Measurements from ENCODE around the gene COG5.
"Not testable (repeated sequence)": the region's sequence is repeated elsewhere in the genome, so short reads cannot be mapped to it uniquely, and the experiment has no call there.

The COG5 gene

DNA sequence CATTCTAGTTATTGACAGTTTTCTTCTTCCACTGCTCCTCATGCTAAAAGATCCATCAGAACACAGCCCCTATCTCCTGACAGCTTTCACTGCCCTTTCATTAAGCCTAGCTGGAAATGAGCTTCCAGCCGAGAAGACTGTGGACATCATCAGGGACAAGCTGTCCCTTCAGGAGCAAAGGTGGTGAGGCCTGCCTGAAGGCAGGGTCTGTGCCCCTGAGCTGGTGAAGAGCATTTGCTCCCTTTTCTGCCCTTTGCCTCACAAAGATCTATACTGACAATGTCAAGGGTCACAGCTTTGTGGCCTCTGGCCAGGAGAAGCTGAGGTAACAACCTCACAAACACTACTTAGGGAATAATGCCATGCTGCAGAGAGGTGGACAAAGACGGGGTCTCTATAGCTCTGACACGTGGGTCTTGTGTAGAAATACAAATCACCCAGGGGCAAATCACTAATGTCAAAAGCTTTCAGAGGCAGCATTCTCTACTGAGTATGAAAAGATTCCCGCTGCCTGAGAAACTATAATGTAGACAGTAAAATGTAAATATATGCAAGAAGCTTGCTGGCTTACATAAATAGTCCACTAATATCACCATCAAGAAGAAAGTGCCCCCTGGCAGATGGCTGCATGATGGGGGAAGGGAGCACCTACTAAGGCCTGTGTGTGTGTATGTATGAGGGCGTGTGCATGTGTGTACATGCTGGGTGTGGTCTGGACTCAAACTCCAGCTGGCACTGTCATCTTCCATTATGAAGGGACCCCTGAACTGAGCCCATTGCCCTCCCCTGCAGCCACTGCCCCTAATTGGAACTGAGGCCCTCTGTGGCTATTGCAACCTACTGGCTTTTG is 339.1 kb downstream of the COG5 start:
- no peak for DNase-seq (ENCODE audit: low spot score)

DNA sequence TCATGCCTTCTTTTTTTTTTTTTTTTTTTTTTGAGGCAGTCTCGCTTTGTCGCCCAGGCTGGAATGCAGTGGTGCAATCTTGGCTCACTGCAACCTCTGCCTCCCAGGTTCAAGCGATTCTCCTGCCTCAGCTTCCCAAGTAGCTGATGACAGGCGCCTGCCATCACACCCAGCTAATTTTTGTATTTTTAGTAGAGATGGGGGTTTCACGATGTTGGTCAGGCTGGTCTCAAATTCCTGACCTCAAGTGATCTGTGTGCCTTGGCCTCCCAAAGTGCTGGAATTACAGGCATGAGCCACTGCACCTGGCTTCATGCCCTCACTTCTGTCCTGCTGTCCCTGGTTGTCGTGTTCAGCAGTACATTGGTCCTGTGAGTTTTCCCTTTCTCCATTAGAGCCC is 342.9 kb downstream of the COG5 start:
- DNase-seq (ENCODE audit: low spot score) = not testable (repeated sequence)

DNA sequence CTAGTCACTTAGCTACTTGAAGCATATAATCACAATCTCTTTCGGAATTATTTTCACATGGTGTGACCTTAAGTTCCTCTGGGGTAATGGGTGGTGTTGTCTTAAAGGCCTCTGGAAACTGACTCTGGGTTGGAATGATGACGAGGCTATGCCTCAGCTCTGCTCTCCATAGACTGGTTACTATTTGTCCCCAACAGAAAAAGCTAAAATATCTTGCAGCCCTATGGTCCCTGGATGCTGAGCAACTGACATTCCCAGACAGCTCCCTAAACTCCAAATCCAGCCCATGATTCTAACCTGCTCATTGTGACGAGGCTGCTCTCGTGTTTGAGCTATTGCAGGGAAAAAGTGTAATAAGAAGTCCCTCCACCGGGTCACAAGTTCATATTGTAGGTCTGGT is 343.4 kb downstream of the COG5 start:
- no peak for DNase-seq (ENCODE audit: low spot score)

DNA sequence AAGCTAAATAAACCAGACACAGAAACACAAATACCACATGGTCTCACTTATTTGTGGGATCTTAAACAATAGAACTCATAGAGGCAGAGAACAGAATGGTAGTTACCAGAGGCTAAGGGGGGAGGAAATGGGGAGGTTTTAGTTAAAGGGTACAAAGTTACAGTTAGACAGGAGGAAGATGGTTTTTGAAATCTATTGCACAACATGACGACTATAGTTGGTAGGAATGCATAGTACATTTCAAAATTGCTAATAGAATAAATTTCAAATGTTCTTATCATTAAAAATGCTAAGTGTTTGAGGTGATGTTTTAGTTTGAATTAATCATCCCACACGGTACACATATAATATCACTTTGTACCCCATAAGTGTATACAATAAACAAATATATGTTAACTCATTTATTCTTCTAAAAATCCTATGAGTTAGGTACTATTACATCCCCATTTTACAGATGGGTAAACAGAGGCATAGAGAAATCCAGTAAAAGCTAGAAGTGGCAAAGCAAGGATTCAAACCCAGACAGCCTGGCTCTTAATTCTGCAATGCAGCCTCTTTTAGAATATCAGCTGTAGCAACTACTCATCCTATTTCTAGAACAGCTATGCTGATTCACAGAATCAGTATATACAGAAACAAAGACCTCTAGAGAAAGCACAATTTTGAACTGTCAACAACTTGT is 344.0 kb downstream of the COG5 start:
- no peak for DNase-seq (ENCODE audit: low spot score)

DNA sequence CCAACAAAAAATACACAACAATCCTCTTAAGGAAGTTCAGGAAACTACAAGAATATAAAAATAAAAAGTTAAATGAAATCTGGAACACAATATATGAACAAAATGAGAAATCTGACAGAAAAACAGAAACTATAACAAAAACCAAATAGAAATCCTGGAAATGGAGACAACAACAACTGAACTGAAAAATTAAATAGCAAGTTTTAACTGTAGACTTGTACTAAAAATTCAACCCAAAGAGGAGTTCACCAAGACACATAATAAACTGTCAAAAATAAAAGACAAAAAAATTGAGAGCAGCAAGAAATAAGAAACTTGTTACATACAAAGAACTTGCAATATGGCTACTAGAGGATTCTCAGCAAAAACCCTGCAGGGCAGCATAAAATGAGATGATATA is 349.8 kb downstream of the COG5 start:
- DNase-seq (ENCODE audit: low spot score) = no peak

DNA sequence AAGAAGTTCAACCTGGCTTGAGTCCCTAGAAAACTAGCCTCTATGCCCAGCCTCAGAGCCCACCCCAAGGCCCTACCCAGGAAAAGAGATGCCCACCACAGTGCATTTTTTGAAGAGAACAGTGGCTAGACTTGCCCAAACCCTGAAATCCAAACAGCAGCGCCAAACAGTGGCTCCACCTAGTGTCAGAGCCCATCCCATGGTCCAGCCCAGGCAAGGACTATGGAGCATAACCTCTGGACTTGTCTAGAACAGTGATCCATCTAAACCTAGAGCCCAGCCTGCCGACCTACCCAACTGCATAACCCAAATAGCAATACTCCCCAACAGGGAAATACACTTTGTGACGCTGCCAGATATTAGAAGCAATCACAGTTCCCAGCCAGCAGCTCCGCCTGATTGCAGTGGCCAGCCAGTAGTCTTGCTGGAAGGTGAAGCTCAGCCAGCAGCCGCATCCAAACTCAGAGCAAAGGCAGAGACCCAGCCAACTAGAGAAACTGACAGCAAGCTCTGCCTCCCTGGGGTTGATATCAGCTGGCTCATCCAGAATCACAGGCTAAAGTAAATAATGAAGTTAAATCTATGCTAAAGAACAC is 350.4 kb downstream of the COG5 start:
- no peak for DNase-seq (ENCODE audit: low spot score)

DNA sequence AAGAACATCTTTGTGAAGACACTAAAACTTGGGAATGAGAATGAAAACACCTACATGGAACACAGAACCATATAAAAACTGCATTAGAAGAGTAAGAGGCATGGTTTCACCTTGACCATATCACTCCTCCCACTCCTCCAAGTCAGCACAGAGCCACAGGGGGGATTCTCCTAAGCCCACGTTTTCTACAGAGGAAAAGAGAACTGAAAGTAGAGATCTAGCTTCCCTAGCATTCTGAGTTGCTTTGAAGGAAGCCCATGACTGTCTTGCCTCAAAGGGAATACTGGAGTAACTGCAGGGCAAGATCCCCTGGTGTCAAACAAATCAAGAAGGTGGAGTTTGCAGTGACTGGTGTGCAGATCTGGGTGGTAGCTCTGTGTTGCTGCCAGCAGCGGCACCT is 351.0 kb downstream of the COG5 start:
- no peak for DNase-seq (ENCODE audit: low spot score)

DNA sequence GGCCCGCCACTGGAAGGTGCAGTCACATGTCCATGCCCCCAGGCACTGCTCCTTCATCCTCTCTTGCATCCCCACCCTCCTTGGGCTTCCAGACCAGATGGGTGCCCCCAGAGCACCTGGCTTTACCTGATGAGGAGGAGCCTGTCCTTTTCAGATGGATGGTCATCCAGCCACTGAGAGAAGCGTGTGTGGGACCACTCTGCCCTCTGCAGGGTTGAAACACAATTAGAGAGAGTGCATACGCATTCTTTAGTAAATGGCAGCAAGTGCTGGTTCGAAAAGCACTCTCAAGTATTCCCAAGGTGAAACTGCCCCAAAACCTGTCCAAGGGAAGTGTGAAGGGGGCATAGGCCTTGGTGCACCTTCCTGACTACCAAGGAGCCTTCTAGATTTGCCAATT is 353.3 kb downstream of the COG5 start:
- DNase-seq (ENCODE audit: low spot score) = no peak

DNA sequence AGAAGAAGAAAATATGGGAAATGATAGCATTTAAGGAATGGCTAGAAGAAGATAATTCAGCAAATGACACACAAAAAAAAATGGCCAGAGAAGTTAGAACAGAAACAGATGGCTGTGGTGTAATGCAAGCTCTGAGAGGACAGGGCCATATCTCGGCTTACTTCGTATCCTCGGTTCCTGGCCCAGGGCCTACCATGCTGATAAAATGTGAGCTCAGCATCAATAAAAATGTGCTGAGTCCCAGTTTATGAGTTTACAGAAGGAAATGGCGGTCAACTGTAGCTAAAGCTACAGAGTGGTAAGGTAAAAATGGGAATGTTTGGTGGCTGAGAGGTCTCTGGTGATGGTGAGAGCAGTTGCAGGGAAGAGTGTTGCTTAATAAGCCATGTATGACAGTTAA is 354.2 kb downstream of the COG5 start:
- no peak for DNase-seq (ENCODE audit: low spot score)

DNA sequence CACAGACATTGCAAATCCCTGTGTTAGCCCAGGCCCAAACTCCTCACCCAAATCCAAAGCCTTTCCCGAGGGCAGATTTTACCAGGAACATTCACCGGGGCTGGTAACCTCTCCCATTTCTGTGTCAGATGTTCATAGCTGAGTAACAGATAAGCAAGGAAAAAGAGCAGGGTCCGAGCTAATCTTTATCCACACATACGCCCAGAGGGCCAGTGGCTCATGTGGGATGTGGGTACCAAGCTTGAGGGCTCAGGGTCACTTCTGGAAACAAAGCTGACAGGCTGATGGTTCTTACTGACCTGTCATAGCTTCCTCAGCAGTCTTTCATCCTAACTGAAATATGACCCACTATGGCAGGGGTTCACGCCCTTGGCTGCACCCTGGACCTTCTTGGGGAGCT is 355.2 kb downstream of the COG5 start:
- DNase-seq (ENCODE audit: low spot score) = no peak

DNA sequence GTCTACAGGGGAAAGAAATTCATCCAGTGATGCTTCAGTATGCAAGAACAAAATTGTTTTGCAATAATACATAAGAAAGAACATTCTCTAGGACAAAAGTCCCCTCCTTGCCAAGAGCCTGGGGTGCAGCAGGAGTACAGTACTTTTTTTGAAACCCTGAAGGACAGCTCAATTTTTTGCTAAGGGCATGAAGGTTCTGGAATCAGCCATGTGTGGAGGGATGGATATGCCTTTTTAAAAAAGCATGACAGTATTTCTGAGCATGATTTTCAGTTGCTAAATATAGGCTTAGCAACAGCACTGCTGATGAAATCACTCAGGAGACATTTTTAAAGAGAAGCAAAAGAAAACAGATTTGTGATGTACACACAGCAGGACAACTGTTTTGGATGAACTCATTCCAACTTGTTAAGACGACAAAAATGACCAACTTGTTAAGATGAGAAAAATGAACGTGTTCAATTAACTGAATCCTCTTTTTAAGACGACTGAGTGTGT is 355.6 kb downstream of the COG5 start:
- no peak for DNase-seq (ENCODE audit: low spot score)

DNA sequence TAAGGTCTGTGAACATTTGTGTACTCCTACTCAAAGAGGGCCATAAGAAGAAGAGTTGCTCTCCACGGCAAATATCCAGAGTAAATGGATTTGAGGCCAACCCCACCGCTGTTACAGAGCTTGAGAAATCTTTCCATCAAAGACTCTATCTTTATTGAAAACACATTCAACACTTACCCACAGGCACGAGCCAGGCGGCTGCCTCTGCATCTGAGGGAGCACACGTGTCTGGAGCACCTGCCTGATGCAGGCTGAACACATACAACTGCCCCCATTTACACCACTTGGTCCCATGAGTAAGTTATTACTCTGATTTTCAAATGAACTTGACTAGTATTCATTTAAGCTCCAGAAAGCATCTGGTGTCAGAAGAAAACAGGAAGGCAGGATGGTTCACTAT is 356.3 kb downstream of the COG5 start:
- DNase-seq (ENCODE audit: low spot score) = no peak

DNA sequence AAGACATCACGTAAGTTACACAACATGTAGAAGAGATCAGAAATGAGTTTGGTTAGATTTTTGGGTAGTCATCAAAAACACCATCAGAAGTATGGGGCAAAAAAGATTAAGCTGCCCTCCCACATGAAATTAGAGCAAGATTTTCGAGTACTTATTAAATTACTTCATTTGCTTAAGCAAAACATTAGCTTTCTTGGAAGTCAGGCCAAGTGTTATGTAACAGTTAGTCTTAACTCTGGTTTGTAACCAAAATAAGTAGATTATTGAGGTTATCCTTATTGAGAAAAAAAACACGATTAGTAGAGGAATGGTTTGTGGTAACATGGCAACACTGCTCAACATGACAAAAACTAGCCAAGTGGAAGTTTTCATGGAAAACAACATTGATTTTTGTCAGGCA is 357.0 kb downstream of the COG5 start:
- no peak for DNase-seq (ENCODE audit: low spot score)

DNA sequence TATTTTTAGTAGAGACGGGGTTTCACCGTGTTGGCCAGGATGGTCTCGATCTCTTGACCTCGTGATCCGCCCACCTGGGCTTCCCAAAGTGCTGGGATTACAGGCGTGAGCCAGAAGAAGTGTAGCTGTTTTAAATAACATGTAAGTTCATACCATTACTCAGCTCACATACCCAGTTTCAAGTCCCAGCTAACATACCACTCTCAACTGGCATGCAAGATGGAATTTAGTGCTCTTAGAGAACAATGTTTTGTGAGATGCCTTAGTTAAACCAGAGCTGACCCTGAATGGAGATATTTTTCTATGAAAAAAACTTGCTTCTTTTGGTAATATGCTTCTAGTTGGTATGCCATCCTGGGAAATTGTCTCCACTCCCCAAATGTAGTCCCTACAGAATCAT is 357.6 kb downstream of the COG5 start:
- no peak for DNase-seq (ENCODE audit: low spot score)

DNA sequence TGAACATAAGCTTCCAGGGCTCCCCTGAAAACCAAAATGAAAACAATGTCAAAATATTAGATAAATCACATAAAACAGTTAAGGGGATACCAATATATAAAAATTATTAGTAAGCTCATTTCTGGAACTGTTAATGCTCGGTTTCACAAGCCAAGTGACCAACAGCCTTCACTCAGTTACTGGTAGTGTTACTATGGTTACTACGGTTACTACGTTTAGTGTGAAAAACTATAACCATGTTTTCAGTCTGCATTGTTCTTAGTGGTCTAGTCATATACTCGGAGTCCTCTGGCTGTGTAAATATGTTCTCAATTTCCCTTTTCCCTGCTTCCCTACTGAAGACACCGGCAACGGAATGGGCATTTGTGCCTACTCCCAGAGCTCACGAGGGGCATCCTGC is 360.1 kb downstream of the COG5 start:
- no peak for DNase-seq (ENCODE audit: low spot score)

DNA sequence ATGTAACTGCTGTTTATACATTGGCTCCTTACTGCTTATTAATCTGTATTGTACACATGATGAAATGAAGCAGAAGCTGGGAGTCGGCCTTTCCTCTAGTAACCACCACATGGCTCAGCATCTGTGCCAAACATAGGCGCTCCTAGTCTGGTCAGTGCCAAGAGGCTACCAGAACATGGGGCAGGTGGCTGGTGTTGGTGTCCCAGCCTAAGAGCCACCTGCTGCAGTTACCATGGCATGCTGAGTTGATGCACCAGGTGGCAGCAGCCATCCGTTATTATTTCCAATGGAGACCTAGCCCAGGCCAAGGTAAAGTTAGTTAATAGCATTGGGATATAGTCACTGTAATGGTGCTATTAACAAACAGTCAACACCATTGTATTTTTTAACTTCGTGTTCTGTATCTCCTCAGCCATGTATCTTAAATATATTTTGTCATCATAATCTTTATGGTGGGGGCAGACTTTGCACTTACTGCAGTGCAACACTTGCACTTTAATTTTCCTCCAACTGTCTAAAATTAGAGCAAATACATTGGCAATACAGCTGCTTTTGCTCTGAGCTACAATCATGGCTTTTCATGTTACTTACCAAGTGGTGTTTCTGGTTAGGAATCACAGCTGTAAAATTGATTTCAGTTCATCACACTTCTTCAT is 361.8 kb downstream of the COG5 start:
- peak; percentile 83 for DNase-seq (ENCODE audit: low spot score)

DNA sequence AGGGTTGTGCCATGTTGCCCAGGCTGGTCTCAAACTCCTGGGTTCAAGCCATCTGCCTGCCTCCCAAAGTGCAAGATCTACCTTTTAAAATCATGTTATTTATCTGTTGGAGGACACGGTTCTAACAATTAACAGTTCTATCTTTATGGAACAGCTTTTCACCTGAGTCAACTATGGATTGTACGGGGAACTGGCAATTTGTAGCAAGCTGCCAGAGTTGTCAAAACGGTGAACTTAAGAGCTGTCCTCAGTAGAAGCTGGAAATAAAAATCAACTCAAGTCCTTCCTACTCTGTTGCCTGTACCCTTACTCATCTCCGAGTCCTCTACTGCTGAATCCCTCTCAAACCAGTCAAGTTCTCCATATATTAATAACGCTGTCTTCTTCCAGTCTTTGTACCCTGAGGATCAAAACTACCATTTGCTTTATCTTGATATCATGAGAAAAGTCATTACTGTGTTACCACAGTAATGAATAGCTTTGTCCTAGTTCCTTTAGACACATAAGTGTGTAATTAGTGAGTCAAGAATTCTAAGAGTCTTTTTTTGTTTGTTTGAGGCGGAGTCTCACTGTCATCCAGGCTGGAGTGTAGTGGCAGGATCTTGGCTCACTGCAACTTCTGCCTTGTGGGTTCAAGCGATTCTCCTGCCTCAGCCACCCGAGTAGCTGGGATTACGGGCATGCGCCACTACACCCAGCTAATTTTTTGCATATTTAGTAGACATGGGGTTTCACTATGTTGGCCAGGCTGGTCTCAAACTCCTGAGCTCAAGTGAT is 366.7 kb downstream of the COG5 start:
- no peak for DNase-seq (ENCODE audit: low spot score)

DNA sequence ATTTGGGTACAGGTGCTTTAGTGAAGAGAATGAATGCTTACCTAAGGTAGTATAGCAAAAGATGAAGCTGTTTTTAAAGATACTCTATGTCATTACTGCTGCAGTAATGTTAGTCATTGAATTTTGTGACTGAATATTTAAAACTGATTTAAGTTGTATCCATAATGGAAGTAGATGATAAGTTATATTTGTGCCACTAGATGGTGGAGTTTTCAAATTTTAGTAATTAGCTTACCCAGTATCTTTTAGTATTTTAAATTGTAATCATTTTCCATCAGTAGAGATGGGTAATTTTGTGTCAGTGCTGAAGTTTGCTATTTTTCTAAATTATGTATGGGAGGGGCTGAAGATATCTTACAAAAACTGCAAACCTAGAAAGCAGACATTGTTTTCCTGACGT is 369.7 kb downstream of the COG5 start:
- no peak for DNase-seq (ENCODE audit: low spot score)

DNA sequence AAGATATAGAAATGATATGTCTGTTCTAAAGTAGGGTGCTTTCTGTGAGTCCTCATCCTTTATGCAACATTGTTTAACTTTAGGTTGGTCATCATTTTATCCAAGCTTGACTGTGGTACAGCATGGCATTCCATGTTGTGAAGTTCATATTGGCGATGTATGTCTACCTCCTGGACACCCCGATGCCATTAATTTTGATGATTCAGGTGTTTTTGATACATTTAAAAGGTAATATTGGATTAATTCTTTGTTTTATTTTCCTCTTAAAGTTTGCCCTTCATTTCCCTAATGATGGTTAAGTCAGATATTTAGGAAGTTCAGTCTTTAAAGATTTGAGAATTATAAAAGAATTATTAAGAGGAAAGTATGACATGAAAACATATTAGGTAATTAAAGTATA is 373.6 kb downstream of the COG5 start:
- no peak for DNase-seq (ENCODE audit: low spot score)

DNA sequence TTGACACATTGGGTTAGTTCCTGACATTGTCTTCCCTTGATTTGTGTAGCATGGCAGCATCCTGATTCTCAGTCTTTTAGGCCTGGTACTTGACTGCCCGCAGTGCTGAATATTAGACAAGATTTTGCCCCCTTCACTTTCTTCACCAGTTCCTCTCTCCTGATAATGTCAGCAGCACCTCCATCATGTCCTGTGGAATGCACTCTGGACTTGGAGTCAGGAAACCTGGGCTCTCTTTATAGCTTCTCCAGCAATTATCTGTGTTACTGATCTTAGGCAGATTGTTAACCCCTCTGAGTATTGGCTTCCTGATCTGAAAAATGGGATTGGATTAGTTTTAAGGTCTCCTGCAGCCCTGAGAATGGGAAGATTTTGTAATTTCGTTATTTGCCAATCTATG is 375.9 kb downstream of the COG5 start:
- DNase-seq (ENCODE audit: low spot score) = no peak

DNA sequence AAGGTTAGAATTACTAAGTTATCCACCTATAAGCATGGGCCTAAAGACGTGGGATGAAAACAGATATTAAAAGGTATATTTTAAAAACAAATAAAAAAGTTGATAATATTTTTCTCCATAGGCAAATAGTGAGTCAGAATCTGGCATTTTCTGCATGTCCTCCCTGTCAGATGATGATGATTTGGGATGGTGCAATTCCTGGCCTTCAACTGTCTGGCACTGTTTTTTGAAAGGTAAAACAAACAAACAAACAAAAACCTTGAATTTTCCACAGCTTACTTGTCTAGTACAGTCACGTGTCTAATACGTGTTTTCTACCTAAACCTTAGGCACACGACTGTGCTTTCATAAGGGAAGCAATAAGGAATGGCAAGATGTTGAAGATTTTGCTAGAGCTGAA is 377.5 kb downstream of the COG5 start:
- no peak for DNase-seq (ENCODE audit: low spot score)

DNA sequence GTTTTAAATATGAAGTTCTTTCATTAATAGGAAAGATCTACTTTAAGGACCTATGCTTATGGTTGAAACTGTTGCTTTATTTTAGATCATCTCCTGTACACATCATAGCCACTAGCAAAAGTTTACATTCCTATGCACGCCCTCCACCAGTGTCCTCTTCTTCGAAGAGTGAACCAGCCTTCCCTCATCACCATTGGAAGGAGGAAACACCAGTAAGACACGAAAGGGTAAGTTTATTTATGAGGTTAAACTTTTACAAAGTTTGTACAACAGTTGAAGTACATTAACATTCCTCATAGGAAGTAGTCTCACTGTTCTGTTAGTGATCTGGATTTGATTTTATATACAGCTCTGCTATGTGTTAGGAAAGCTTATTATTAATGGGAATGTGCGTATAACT is 378.0 kb downstream of the COG5 start:
- no peak for DNase-seq (ENCODE audit: low spot score)

All from D341Med (cell line).